CD4-positive, alpha-beta T cell treated with Interferon gamma for 1 hour (primary cell): ENCODE measurements around the gene ZNF268.

Source experiments
- DNase-seq: peaks from one replicate; pipeline ENCODE4 v3.0.0-alpha.2; 2020

ZNF268 gene

DNA sequence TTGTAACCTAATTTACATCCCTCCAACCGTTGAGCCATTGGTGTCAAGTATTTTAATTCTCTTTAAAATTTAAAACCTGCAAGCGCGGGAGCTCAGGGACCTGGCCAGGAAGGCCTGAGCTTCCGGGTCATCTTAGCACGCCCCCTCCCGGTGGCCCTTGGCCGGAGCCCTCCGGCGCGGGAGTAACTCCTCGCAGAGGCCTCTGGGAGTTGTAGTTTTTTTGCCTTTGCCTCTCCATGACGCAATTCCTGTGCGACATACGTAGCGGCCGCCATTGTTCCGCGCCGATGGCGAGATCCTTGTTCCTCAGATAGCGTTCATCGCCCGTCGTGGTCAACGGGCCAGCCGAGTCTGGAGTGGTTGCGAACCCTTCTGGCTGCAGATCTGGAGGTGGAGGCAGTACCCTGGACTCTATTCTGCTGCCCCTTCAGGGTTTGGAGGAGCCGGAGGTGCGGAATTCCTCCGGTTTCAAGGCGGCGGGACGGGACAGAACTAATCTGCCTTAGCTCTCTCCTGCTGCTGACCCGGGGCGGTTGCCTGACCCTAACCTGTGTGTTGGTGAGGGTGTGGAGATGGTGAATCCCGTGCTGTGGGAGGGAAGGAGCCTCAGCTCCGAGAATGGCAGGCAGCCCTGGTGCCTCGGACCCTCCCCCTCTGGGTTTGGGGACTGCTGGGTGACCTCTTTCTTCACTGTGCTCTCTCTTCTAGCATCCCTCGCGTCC, at the start of gene ZNF268:
Gene ZNF268, plus strand, starts transcription at position 258 of the 722 bp plus-strand sequence. CDS start 503 bp downstream, outside the sequence.
- DNase-seq, result peak; percentile 88

DNA sequence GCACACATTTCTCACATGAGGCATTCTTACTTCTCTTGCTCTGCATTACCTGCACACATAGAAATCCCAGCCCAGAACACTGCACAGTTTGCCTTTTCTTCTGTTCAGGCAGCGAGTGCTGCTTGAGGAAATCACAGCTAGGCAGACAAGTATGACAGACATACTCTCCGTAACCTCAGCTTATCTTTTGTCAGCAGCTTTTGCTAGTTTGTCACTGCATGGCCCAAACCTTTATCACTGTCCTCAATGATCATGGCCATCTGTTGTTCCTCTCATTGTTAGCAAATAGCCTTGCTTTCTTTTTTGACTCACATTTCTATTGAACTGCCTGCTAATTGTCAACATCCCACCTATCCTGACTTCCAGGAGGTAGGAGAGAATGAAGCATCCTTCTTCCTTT, 45.5 kb upstream of the ZNF268 start:
- no peak for DNase-seq

GRCh38 chr12:133145981-133146380, 35.3 kb upstream of the ZNF268 start:
- DNase-seq, result no peak

DNA sequence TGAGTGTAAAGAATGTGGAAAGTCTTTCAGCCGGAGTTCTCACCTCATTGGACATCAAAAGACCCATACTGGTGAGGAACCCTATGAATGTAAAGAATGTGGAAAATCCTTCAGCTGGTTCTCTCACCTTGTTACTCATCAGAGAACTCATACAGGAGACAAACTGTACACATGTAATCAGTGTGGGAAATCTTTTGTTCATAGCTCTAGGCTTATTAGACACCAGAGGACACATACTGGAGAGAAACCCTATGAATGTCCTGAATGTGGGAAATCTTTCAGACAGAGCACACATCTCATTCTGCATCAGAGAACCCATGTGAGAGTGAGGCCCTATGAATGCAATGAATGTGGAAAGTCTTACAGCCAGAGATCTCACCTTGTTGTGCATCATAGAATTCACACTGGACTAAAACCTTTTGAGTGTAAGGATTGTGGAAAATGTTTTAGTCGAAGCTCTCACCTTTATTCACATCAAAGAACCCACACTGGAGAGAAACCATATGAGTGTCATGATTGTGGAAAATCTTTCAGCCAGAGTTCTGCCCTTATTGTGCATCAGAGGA, 25.1 kb upstream of the ZNF268 start:
- no peak for DNase-seq

- DNase-seq, result no peak
Measured at GRCh38 chr12:133165776-133166175, 15.5 kb upstream of the ZNF268 start.

DNA sequence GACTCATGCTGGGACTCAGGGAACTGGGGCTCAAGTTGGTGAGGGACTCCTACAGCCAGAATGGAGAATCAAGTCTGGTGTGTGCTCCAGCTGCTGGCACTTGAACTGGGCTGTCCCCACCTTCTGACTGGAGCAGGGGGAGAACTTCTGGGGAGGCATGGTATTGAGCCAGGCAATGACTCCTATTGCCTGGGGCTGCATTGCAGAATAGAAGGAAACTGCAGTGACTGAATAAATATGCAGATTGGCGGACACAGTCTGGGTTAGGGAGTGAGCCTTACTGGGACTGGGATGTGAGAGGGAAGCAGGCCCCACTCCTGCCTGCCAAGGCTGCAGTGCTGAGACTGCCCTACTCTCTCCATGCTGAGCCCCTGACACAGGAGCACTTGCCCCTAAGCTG, 8.8 kb upstream of the ZNF268 start:
- no peak for DNase-seq

- DNase-seq, result no peak
Measured at GRCh38 chr12:133174901-133175300, 6.4 kb upstream of the ZNF268 start.

DNA sequence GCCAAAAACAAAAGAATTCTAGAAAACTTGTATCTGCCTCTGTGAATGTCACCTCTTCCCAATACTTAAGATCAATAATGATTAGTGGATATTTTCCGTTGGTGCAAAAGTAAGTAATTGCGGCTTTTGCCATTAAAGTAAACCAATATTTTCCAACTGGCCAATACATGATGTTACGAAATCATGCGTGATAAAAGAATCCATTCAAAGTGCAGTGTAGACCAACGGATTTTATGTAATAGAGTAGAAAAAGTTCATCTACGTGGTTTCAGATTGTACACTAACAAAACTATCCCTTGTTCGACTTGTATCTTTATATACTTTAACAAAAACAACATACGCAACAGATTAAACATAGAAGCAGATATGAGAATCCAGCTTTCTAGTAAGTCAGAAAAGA, 626 bp upstream of the ZNF268 start:
- DNase-seq, result no peak

GRCh38 chr12:133190176-133190575, 8.9 kb downstream of the ZNF268 start:
- DNase-seq, result no peak

DNA sequence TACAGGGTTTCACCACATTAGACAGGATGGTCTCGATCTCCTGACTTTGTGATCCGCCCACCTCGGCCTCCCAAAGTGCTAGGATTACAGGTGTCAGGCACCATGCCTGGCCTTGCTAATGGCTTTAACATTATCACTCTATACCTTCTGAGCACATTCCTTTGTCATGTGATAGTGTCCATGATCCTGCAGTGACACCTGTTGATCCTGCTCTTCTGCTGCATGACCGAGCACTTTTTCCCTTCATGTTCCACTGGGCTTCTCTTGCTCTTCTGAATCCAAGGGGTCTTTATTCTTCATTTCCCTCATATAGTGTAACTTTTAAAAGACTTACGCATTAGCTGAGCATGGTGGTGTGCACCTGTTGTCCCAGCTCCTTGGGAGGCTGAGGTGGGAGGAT, 11.6 kb downstream of the ZNF268 start:
- DNase-seq, result no peak

GRCh38 chr12:133201888-133202287, 20.6 kb downstream of the ZNF268 start:
- no peak for DNase-seq

DNA sequence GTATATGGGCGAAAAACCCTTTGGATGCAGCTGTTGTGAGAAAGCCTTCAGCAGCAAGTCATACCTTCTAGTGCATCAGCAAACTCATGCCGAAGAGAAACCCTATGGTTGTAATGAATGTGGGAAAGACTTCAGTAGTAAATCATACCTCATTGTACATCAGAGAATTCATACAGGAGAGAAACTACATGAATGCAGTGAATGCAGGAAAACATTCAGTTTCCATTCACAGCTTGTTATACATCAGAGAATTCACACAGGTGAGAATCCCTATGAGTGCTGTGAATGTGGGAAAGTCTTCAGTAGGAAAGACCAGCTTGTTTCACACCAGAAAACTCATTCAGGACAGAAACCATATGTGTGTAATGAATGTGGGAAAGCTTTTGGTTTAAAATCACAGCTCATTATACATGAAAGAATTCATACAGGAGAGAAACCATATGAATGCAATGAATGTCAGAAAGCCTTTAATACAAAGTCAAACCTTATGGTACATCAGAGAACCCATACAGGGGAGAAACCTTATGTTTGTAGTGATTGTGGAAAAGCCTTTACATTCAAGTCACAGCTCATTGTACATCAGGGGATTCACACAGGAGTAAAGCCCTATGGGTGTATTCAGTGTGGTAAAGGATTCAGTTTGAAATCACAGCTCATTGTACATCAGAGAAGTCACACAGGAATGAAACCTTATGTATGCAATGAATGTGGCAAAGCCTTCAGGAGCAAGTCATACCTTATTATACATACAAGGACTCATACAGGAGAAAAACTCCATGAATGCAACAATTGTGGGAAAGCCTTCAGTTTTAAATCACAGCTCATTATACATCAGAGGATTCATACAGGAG, 21.4 kb downstream of the ZNF268 start:
- DNase-seq, result no peak

DNA sequence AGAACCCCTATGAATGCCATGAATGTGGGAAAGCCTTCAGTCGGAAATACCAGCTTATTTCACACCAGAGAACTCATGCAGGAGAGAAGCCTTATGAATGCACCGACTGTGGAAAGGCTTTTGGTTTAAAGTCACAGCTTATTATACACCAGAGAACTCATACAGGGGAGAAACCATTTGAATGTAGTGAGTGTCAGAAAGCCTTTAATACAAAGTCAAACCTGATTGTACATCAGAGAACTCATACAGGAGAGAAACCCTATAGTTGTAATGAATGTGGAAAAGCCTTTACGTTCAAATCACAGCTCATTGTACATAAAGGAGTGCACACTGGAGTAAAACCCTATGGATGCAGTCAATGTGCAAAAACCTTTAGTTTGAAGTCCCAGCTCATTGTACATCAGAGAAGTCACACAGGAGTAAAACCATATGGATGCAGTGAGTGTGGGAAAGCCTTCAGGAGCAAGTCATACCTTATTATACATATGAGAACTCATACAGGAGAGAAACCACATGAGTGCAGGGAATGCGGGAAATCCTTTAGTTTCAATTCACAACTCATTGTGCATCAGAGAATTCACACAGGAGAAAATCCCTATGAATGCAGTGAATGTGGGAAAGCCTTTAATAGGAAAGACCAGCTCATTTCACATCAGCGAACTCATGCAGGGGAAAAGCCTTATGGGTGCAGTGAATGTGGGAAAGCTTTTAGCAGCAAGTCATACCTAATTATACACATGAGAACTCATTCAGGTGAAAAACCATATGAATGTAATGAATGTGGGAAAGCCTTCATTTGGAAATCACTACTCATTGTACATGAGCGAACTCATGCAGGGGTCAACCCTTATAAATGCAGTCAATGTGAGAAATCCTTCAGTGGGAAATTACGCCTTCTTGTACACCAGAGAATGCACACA, 22.3 kb downstream of the ZNF268 start:
- no peak for DNase-seq

DNA sequence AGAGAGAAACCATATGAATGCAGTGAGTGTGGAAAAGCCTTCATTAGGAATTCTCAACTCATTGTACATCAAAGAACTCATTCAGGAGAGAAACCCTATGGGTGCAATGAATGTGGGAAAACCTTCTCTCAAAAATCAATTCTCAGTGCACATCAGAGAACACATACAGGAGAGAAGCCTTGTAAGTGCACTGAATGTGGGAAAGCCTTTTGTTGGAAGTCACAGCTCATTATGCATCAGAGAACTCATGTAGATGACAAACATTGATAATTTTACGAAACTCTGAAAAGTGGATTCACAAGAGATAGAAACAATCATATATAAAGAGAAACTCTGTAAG, 22.9 kb downstream of the ZNF268 start:
- no peak for DNase-seq

DNA sequence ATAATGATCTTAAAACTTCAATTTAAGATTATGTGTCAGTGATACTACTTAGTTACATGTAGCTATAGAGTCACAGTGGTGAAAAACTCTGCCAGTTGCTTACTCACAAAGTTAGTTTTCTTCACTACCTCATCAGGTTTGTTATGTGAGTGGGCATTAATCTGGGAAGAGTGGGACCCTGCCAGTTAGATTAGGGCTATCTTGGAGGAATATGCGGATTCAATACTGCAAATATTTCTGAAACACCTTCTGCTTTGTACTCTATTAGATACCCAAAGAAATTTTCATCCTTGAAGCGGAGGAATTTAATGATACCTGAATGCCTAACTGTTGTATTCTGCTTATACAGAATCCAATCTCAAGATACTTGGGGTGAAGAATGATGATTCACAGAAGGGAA, 25.1 kb downstream of the ZNF268 start:
- no peak for DNase-seq

- DNase-seq, result no peak
Measured at GRCh38 chr12:133215724-133216123, 34.4 kb downstream of the ZNF268 start.

GRCh38 chr12:133217219-133217618, 35.9 kb downstream of the ZNF268 start:
- DNase-seq, result no peak

DNA sequence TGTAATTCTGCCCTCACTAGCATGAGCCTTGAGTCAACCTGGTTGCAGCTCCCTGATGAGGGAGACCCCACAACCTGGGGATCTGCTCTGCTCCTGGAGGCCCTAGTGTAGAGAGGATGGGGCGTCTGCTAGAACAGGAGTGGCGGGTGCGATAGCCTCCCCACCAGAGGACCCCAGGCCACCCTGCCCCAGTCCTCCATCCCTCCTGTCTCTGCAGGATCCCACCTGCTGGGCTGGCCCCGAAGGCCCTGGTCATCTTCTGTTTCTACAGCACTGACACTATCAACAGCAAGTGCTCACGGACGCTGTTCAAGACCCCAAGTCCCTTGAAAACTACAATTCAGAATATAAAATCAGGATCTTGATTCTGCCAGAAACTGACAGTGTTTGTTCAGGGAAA, 39.2 kb downstream of the ZNF268 start:
- DNase-seq, result no peak

GRCh38 chr12:133221241-133221640, 39.9 kb downstream of the ZNF268 start:
- no peak for DNase-seq

GRCh38 chr12:133222211-133222610, 40.9 kb downstream of the ZNF268 start:
- no peak for DNase-seq

- no peak for DNase-seq
Measured at GRCh38 chr12:133225527-133225926, 44.2 kb downstream of the ZNF268 start.

DNA sequence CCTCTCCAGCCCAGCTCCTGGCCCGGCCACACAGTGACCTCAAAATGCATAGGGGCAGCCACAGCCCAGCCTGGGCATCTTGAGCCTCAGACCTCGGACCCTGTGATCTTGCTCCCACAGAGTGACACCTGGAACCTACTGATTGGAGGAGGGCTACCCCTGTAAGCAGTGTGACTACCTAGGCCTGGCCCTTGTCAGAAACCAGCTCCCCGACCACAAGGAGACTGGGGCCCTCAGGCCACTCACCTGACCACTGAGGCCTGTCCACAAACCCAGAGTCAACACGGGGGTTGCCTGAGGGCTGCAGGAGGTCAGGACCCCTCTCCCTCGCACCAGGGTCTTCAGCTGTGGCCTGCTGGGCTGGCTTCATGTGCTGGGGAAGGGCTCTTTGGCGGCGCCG, 45.4 kb downstream of the ZNF268 start:
- DNase-seq, result no peak

DNA sequence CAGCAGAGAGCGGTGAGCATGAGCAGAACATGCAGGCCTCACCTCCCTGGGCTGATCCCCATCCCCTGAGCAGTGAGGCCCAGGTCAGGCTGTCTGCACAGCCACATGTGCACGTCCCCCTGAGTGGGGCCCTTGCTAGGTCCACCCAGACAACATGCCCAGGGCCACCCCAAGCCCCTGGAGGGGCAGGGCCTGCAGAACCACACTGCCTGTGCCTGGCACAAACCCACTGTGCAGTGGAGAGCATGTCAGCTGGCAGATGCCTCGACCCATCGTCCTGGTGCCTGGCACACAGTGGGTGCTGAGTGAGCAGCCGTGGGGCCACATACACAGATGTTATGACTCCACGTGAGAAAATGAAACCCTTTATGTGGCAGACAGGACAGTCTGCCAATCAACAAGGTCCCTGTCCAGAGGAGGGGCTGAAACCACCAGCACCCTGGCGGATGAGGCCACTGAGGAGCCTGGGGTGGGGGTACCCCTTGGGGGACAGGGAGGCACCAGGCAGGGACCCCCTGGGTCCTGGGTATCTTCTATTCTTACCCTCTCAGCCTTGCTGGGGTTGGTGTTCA, 46.1 kb downstream of the ZNF268 start:
- DNase-seq, result no peak
